ENCODE results near the gene THBS2.

GRCh38 chr6:169296170-169296569 is 42.5 kb upstream of the THBS2 start:
- no peak for TF ChIP-seq POLR2A (IDR thresholded peaks at IDR 0.05; ENCODE audit: low read depth, low read length)
- TF ChIP-seq KLF5 (IDR thresholded peaks at IDR 0.05; ENCODE audit: partially characterized antibody): no peak
- TF ChIP-seq NR2F1 (conservative IDR thresholded peaks at IDR 0.05): no peak
- TF ChIP-seq POLR2AphosphoS5 (IDR thresholded peaks at IDR 0.05; ENCODE audit: low read length): no peak
- no peak for TF ChIP-seq SMC3 (IDR thresholded peaks at IDR 0.05; ENCODE audit: borderline replicate concordance, low read length)
- TF ChIP-seq ASH2L (IDR thresholded peaks at IDR 0.05; ENCODE audit: borderline replicate concordance, low read depth): no peak
- no peak for TF ChIP-seq NFIC (IDR thresholded peaks at IDR 0.05; ENCODE audit: low read depth, low read length)
- TF ChIP-seq HDAC6 (IDR thresholded peaks at IDR 0.05; ENCODE audit: unreplicated experiment): no peak
- no peak for TF ChIP-seq CTCF (IDR thresholded peaks at IDR 0.05 in 2 of 3, conservative IDR thresholded peaks at IDR 0.05 in 1 of 3; ENCODE audit: control insufficient read depth in 2 of 3, extremely low read depth in 1 of 3, insufficient read depth in 1 of 3, low read depth in 3 of 3, low read length in 3 of 3)
- TF ChIP-seq CHD1 (IDR thresholded peaks at IDR 0.05; ENCODE audit: low read depth, low read length): no peak
- no peak for TF ChIP-seq TAF1 (IDR thresholded peaks at IDR 0.05; ENCODE audit: borderline replicate concordance, low read depth, low read length)
- TF ChIP-seq YY1 (IDR thresholded peaks at IDR 0.05; ENCODE audit: low read depth, low read length): no peak

All from GM12878 (cell line).